Sigmoid colon (tissue), 3 donors: ENCODE data around the gene OVCH2.

Experiments
- CTCF ChIP-seq, 4 experiments: fragments of 450-650 bp in 3 of 4; fragments of 200-600 bp in 1 of 4; IDR thresholded peaks; one replicate each; pipeline ENCODE4 v1.5.1; 2016 to 2019; ENCODE audit warnings: antibody characterized with exemption in 4 of 4, mild to moderate bottlenecking in 3 of 4, moderate library complexity in 2 of 4
- POLR2A ChIP-seq, 2 donors: fragments of 450-650 bp; IDR thresholded peaks; one replicate each; pipeline ENCODE4 v1.6.1; 2016; ENCODE audit warnings: antibody characterized with exemption in 2 of 2, mild to moderate bottlenecking in 2 of 2, moderate library complexity in 2 of 2

- no peak for TF ChIP-seq CTCF (IDR thresholded peaks at IDR 0.05)
- no peak for TF ChIP-seq POLR2A (IDR thresholded peaks at IDR 0.05)
Measured at GRCh38 chr11:7675631-7676030, 30.6 kb downstream of the OVCH2 start.
